Memory B cell (primary cell): ENCODE data around the gene NLGN4X.
"Not testable (repeated sequence)": the region's sequence is repeated elsewhere in the genome, so short reads cannot be mapped to it uniquely, and the experiment has no call there.

Experiments used
- ATAC-seq: fragments of 150-1000 bp; cut with Tn5 transposase; 2 replicates; pipeline ENCODE4 v1.10.0; 2021; ENCODE audit warnings: low read depth, mild to moderate bottlenecking, moderate library complexity
- DNase-seq, 2 donors: peaks; one replicate each; pipeline ENCODE4 v3.0.0; 2022; ENCODE audit warnings: low spot score in 2 of 2
- H3K27ac Mint-ChIP-seq: one replicate; pipeline ENCODE4 v1.8.0; 2022; ENCODE audit warnings: mild to moderate bottlenecking, moderate library complexity, mixed read lengths
- H3K27me3 Mint-ChIP-seq: one replicate; pipeline ENCODE4 v1.8.0; 2022; ENCODE audit warnings: mixed read lengths
- H3K36me3 Mint-ChIP-seq: one replicate; pipeline ENCODE4 v1.8.0; 2022; ENCODE audit warnings: mild to moderate bottlenecking, mixed read lengths
- H3K4me1 Mint-ChIP-seq: one replicate; pipeline ENCODE4 v1.8.0; 2022; ENCODE audit warnings: mixed read lengths
- H3K4me3 Mint-ChIP-seq: one replicate; pipeline ENCODE4 v1.8.0; 2022; ENCODE audit warnings: mild to moderate bottlenecking, moderate library complexity, mixed read lengths
- H3K9me3 Mint-ChIP-seq: one replicate; pipeline ENCODE4 v1.8.0; 2022; ENCODE audit warnings: mixed read lengths

NLGN4X gene

DNA sequence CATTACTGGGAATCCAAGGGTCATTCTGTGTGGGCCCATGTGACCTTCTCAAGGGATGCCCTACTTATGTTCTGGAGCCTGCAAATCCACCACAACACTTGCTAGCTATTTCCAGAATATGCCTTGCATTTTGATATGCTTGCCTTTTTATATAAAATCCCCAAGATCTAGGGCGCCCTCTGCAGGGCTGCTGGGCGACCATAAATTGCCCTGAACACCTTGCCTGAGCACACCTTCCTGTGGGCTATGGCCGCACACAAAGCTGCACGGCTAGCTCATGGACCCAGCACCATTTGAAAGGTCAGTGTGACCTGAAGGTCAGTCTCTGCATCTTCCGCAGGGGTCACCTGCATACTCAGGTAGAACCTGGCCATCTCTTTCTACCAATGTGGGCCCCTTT is 311.7 kb downstream of the NLGN4X start:
- H3K27ac Mint-ChIP-seq = no peak overlapping the region
- DNase-seq (no peak), ATAC-seq (no peak)
- no peaks in the 10 kb centered on the region for H3K36me3 Mint-ChIP-seq
- peaks cover 2% of the 10 kb centered on the region for H3K27me3 Mint-ChIP-seq
- H3K9me3 Mint-ChIP-seq = no peaks in the 10 kb centered on the region
- H3K4me1 Mint-ChIP-seq = no peaks in the 10 kb centered on the region
- H3K4me3 Mint-ChIP-seq = no peak overlapping the region

- Mint-ChIP-seq H3K36me3 (no peaks in the 10 kb centered on the region), H3K4me3 (no peak overlapping the region), H3K27ac (no peak overlapping the region), H3K27me3 (peaks cover 2% of the 10 kb centered on the region), H3K9me3 (no peaks in the 10 kb centered on the region), H3K4me1 (no peaks in the 10 kb centered on the region)
- ATAC-seq (no peak), DNase-seq (no peak)
Observed at GRCh38 chrX:5915783-5916182, 312.9 kb downstream of the NLGN4X start.

DNA sequence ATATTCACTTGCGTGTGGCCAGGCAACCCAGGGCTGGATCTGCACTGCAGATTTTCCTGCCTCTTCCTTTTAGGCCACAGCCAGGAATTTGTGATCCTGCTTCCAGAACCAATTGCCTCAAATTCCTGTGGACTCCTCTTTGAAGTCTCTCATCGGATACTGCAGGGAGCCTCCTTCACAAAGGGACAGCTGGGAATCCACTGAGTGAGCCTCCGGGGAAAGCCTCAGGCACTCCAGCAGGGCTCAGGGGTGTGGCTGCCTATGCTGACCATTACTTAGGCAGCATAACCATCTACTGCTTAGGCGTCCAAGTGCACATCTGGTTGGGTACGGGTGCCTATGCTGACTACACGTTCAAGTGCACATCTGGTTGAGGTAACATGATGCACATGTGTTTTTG is 321.5 kb downstream of the NLGN4X start:
- DNase-seq (no peak), ATAC-seq (no peak)
- Mint-ChIP-seq H3K27ac (no peak overlapping the region), H3K4me3 (no peak overlapping the region), H3K36me3 (peaks cover 3% of the 10 kb centered on the region), H3K4me1 (no peaks in the 10 kb centered on the region), H3K27me3 (no peaks in the 10 kb centered on the region), H3K9me3 (no peaks in the 10 kb centered on the region)

- H3K4me1 Mint-ChIP-seq, DNase-seq, ATAC-seq, H3K36me3 Mint-ChIP-seq, H3K9me3 Mint-ChIP-seq, H3K27ac Mint-ChIP-seq, H3K27me3 Mint-ChIP-seq: not testable (repeated sequence)
- peak overlapping the region; percentile 18 for H3K4me3 Mint-ChIP-seq
Observed at GRCh38 chrX:5903586-5904190, 325.0 kb downstream of the NLGN4X start.

GRCh38 chrX:5898463-5898862 is 330.2 kb downstream of the NLGN4X start:
- Mint-ChIP-seq H3K4me1 (no peaks in the 10 kb centered on the region), H3K27ac (no peak overlapping the region), H3K4me3 (no peak overlapping the region), H3K27me3 (peaks cover 1% of the 10 kb centered on the region), H3K9me3 (no peaks in the 10 kb centered on the region), H3K36me3 (no peaks in the 10 kb centered on the region)
- ATAC-seq (no peak), DNase-seq (no peak)

- Mint-ChIP-seq H3K27me3 (no peaks in the 10 kb centered on the region), H3K4me3 (no peak overlapping the region), H3K27ac (no peak overlapping the region), H3K36me3 (no peaks in the 10 kb centered on the region), H3K4me1 (no peaks in the 10 kb centered on the region), H3K9me3 (no peaks in the 10 kb centered on the region)
- DNase-seq (no peak), ATAC-seq (no peak)
Observed at GRCh38 chrX:5891378-5891777, 337.3 kb downstream of the NLGN4X start.

- Mint-ChIP-seq H3K9me3 (no peaks in the 10 kb centered on the region), H3K4me3 (no peak overlapping the region), H3K27ac (no peak overlapping the region), H3K36me3 (no peaks in the 10 kb centered on the region), H3K27me3 (peaks cover 1% of the 10 kb centered on the region), H3K4me1 (no peaks in the 10 kb centered on the region)
- DNase-seq (no peak), ATAC-seq (no peak)
Observed at GRCh38 chrX:5876984-5877596, 351.6 kb downstream of the NLGN4X start.

- no peak for ATAC-seq
- H3K4me3 Mint-ChIP-seq = no peak overlapping the region
- no peak for DNase-seq
- H3K27me3 Mint-ChIP-seq = peaks cover 3% of the 10 kb centered on the region
- H3K27ac Mint-ChIP-seq = no peak overlapping the region
- peaks cover 2% of the 10 kb centered on the region for H3K9me3 Mint-ChIP-seq
- H3K4me1 Mint-ChIP-seq = no peaks in the 10 kb centered on the region
- H3K36me3 Mint-ChIP-seq = no peaks in the 10 kb centered on the region
Observed at GRCh38 chrX:5870238-5870637, 358.4 kb downstream of the NLGN4X start.

DNA sequence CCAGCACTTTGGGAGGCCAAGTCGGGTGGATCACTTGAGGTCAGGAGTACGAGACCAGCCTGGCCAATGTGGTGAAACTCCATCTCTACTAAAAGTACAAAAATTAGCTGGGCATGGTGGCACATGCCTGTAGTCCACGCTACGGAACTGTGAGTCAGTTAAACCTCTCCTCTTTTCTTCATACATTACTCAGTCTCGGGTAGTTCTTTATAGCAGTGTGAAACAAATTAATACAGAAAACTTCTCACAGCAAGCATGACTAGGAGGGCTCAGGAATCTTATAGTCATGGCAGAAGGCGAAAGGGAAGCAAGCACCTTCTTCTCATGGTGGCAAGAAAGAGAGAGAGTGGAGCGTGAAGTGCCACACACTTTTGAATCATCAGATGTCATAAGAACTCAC is 358.9 kb downstream of the NLGN4X start:
- peaks cover 2% of the 10 kb centered on the region for H3K9me3 Mint-ChIP-seq
- no peak overlapping the region for H3K27ac Mint-ChIP-seq
- H3K4me3 Mint-ChIP-seq = no peak overlapping the region
- DNase-seq (no peak), ATAC-seq (no peak)
- no peaks in the 10 kb centered on the region for H3K36me3 Mint-ChIP-seq
- H3K4me1 Mint-ChIP-seq = no peaks in the 10 kb centered on the region
- H3K27me3 Mint-ChIP-seq = peaks cover 4% of the 10 kb centered on the region

GRCh38 chrX:5867778-5868177 is 360.9 kb downstream of the NLGN4X start:
- H3K4me1 Mint-ChIP-seq = no peaks in the 10 kb centered on the region
- peaks cover 2% of the 10 kb centered on the region for H3K9me3 Mint-ChIP-seq
- H3K27ac Mint-ChIP-seq = no peak overlapping the region
- DNase-seq (no peak), ATAC-seq (no peak)
- H3K27me3 Mint-ChIP-seq = peaks cover 4% of the 10 kb centered on the region
- no peaks in the 10 kb centered on the region for H3K36me3 Mint-ChIP-seq
- no peak overlapping the region for H3K4me3 Mint-ChIP-seq

GRCh38 chrX:5857232-5857631 is 371.4 kb downstream of the NLGN4X start:
- no peak overlapping the region for H3K4me3 Mint-ChIP-seq
- DNase-seq (no peak), ATAC-seq (no peak)
- H3K4me1 Mint-ChIP-seq = no peaks in the 10 kb centered on the region
- H3K9me3 Mint-ChIP-seq = no peaks in the 10 kb centered on the region
- H3K27ac Mint-ChIP-seq = no peak overlapping the region
- H3K27me3 Mint-ChIP-seq = no peaks in the 10 kb centered on the region
- no peaks in the 10 kb centered on the region for H3K36me3 Mint-ChIP-seq

DNA sequence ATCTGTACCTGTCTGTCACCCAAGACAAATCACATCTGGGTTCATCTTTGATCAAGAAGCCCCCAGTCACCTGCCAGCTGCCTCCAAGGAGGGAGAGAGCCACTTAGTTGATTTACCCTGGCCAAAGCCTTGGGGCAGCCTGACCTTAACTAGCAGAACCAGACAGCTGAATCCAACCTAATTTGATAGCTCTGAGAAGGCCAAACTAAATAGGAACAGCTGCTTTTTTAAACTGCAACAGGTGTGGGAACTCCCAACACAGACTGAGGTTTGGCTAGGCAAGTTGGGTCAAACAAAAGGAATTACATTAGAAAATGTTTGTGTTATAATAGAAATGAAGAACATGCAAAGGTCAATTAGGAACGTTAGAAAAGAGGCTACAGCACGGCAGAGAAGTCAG is 375.7 kb downstream of the NLGN4X start:
- Mint-ChIP-seq H3K4me1 (no peaks in the 10 kb centered on the region), H3K9me3 (no peaks in the 10 kb centered on the region), H3K4me3 (no peak overlapping the region), H3K36me3 (no peaks in the 10 kb centered on the region), H3K27ac (no peak overlapping the region), H3K27me3 (no peaks in the 10 kb centered on the region)
- no peak for DNase-seq
- no peak for ATAC-seq

- Mint-ChIP-seq H3K4me1 (no peaks in the 10 kb centered on the region), H3K9me3 (no peaks in the 10 kb centered on the region), H3K27ac (no peak overlapping the region), H3K36me3 (no peaks in the 10 kb centered on the region), H3K4me3 (no peak overlapping the region), H3K27me3 (no peaks in the 10 kb centered on the region)
- DNase-seq (no peak), ATAC-seq (no peak)
Observed at GRCh38 chrX:5842601-5843000, 386.1 kb downstream of the NLGN4X start.
